Measurements from ENCODE around the gene MYDGF.

Gene MYDGF

GRCh38 chr19:4641132-4641531, 29.0 kb downstream of the MYDGF start:
- no peak for DNase-seq (ENCODE audit: low spot score)

GRCh38 chr19:4640247-4641000, 29.7 kb downstream of the MYDGF start:
- no peak for DNase-seq (ENCODE audit: low spot score)

DNA sequence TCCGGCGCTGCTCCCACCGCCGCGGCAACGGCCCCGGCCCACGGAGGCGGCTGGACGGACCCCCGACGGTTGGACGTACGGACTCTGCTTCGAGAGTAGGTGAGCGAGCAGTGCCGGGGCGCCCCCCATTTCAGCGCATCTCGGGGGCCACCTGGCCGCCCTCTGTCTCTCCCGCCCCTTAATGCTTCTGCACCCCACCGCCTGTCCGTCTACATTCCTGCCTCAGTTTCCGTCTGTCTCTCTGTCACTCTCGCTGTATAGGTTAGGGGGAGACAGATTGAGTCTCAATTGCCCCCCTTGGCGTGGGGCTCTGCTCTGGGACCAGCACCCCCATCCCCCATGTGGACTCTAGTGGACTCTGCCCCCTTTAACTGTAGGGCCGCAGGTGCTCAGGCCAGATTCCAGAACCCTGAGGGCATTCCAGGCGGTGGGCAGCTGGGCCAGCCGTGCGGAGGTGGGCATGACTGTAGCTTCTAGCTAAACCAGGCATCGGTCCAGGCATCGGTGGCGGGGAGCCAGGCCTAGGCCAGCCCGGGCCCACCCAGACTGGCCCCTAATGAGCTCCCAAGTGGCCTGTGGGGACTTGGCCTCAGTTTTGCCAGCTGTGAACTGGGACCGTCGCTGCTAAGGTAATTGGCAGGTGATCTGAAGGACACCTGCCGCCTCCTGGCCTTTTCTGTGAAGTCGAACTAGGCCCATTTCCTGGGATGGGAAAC, 30.5 kb downstream of the MYDGF start:
- no peak for DNase-seq (ENCODE audit: low spot score)

DNA sequence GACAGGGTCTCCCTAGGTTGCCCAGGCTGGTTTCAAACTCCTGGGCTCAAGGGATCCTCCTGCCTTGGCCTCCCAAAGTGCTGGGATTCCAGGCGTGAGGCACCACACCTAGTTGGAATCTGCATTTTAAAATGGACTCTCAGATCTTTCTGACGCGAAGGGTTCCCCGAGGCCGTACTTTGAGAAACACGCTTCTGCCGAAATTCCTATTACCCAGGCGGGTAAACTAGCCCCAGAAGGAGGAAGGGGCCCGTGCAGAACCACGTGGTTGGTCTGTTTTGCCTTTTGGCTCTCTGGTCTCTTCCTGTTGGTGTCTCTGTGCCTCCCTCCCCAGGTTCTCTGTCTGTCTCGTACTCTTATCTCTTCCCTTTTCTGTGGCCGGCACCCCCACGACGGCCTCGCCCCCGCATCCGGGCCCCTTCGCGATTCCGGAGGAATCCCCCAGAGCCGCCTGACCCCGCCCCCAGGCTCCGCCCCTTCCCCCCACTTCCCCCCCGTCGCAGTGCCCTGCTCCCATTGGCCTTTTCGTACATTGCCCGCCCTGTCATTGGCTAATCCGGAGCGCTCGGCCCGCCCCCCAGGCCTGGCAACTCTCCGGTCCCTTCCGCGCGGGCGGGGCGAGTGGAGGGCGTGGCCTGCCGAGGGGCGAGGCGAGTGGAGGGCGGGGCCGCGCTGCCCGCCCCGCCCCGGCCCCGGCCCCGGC, 31.2 kb downstream of the MYDGF start, which contains the start of gene TNFAIP8L1:
TNFAIP8L1 (plus strand) TSS at position 689 of the 703 bp plus-strand sequence. CDS start 12,354 bp downstream, outside the sequence.
- DNase-seq (ENCODE audit: low spot score), result peak; percentile 98

- DNase-seq (ENCODE audit: low spot score), result no peak
Observed at GRCh38 chr19:4638317-4638716, 31.8 kb downstream of the MYDGF start.

DNA sequence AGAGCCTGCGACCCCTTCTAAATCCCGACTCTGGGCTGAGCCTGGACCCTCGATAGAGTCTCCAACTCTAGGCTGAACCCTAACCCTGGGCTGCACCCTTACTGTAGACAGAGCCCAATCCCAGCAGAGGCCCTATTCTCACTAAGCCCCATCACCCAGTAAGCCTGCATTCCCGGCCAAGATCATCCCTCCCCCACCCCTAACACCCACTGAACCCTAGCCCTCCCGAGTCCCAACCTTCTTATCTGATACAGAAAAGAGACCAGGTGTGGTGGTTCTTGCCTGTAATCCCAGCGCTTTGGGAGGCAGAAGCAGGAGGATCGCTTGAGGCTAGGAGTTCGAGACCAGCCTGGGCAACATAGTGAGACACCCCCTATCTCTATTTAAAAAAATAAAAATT, 33.4 kb downstream of the MYDGF start:
- no peak for DNase-seq (ENCODE audit: low spot score)

GRCh38 chr19:4636151-4636717, 33.9 kb downstream of the MYDGF start:
- DNase-seq (ENCODE audit: low spot score), result peak; percentile 88

- no peak for DNase-seq (ENCODE audit: low spot score)
Observed at GRCh38 chr19:4635754-4636116, 34.4 kb downstream of the MYDGF start.

DNA sequence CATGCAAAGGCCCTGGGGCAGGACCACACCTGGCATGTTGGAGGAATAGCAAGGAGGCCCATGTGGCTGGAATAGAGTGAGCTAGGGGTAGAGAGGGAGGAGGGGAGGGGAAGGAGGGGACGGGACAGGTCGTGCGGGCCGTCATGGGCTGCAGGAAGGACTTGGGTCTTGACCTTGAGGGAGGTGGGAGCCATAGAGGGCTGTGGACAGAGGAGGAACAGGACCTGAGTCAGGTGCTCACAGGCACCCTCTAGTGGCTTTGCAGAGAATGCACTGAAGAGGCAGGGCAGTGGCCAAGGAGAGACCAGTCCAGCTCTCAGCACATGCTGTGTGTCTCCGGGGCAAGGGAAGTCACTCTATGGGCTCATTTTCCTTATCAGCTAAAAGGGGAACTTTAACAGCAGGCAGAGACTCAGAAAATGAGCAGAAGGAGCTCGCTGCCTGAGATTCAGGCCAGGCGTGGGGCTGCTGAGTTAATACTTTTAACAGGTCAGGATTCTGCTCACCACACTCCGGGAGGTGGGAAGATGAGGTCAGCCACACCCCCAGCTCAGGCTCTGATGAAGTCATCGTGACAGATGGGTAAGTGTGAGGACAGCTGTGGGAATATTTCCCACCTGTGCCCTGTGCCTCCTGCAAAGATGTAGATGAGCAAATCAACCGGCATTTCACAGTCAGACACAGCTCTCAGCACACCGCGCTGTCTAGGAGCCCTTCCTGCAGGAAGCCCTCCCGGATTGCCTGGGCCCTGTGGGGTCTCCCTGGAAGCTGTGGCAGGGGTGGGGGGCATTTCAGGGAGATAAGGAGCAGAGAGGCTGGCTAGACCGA, 36.8 kb downstream of the MYDGF start:
- DNase-seq (ENCODE audit: low spot score), result no peak

DNA sequence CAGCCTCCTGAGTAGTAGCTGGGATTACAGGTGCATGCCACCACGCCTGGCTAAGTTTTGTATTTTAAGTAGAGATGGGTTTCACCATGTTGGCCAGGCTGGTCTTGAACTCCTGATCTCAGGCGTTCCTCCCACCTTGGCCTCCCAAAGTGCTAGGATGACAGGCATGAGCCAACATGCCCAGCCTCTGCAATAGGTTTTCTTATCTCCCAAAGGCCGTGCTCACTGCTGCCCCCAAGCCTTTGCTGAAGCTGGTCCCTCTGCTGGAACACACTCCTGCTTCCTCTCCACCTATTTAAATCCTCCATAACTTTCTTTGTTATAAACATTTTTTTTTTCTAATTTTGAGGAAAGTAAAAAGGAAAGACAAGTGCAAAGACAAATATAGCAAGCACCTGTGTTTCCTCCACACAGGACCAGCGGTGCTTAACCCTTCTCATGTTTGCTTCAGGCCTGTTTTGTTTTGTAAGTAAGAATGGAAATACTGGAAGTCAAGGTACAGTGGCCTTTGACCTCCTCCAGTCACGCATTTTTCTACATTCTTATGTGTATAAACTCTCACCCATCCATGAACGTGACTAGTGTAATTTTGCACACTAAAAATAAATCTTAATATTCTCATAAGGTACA, 45.3 kb downstream of the MYDGF start:
- DNase-seq (ENCODE audit: low spot score), result no peak

DNA sequence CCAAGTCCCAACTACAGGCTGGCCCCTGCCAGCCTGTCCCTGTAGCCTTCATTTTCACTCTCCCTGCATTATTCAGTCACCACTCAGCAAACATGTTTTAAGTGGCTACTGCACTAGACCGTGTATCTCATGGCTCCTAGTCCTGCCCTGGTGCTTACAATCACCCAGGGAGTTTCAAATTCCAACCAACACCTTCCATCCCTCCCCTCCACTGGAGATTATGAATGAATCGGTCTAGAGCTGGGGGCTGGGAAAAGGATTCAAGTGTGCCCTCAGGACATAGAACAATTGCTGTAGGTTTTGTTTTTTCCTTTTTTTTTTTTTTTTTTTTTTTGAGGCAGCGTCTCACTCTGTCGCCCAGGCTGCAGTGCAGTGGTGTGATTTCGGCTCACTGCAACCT, 45.8 kb downstream of the MYDGF start:
- DNase-seq (ENCODE audit: low spot score), result no peak

DNA sequence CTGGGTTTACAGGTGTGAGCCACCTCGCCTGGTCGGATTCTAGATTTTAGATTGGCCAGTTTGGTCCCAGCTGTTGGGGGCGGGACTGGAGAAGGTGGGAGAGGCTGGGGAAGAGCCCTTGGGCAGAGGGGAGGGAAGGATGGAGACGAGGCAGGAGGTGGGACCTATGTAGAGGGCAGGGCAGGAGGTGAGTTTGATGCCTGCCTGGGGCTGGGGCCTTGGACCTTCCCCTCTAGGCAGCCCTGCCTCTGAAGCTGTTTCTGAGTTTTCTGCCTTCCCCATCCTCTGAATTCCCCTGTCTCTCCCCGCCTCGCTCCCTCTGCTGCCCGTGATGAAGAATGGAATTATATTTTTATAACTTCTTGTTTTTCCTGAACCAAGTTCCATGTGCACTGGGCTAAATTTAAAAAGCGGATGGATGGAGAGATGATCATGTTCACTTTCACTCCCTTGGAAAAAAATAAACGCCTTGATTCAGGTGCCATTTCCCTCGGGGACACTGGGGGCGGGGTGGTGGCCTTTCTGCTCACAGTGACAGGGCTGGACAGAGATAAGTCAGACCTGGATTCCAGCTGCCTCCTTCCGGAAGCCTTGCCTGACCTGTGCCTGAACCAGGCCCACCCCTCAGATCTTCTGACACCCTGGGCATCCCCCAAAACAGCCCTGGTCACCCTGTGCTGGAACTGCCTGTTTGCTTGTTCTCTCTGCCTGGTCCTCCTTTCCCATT, 47.3 kb downstream of the MYDGF start:
- DNase-seq (ENCODE audit: low spot score), result no peak

GRCh38 chr19:4620675-4621074, 49.5 kb downstream of the MYDGF start:
- no peak for DNase-seq (ENCODE audit: low spot score)

GRCh38 chr19:4619668-4620294, 50.4 kb downstream of the MYDGF start:
- no peak for DNase-seq (ENCODE audit: low spot score)

GRCh38 chr19:4618019-4618418, 52.1 kb downstream of the MYDGF start:
- no peak for DNase-seq (ENCODE audit: low spot score)

- no peak for DNase-seq (ENCODE audit: low spot score)
Observed at GRCh38 chr19:4613254-4613751, 56.8 kb downstream of the MYDGF start.

- DNase-seq (ENCODE audit: low spot score), result no peak
Observed at GRCh38 chr19:4609878-4610511, 60.1 kb downstream of the MYDGF start.

Measured in left forelimb (tissue), 1 donor.